Prostate gland (tissue), 2 donors: ENCODE data around the gene MLYCD.

Experiments
- CTCF ChIP-seq, 4 experiments: fragments of 200-600 bp in 2 of 4; fragments of 450-650 bp in 2 of 4; sonication (generic) in 2 of 4; IDR thresholded peaks; 1 replicate in 3 of 4; 2 replicates in 1 of 4; pipeline ENCODE4 v1.5.1; 2016 to 2019; ENCODE audit warnings: antibody characterized with exemption in 4 of 4, mild to moderate bottlenecking in 2 of 4, moderate library complexity in 2 of 4
- POLR2A ChIP-seq: fragments of 450-650 bp; IDR thresholded peaks from one replicate; pipeline ENCODE4 v1.6.1; 2016; ENCODE audit warnings: antibody characterized with exemption, mild to moderate bottlenecking

DNA sequence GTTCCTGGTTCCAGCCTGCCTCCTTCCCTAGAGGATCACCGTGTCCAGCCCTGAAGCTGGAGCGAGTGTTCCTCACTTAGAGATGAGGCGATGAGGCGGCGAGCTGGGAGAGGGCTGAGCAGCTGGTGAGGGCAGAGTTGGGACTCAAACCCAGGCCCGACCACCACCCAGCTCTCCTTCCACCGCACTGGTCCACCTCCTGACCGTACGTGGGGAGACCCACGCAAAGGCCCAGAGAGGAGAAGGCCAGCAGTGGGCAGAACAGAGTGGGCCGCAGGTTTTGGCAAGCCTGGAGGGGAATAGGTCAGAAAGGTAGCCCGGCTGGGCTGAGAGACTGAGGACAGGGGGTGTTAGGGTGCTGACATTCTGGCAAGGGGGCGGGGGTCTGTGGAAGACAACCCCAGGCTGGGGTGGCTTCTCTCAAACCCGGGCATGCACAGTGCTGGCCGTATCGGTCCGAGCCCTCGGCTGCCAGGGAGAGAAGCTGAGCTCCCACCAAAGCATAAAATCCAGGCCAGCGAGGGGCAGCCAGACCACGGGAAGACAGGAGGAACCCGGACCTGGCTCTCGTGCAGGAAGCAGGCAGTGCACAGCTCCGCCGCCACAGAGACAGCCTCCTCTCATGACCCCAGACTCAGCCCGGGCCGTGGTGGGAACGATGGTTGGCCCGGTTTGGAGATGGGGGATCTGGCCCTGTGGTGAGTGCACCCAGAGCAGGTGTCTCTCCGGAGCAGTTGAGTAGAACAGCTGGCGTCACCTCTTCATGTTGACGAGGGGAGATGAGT is 24.9 kb downstream of the MLYCD start:
- TF ChIP-seq CTCF (IDR thresholded peaks at IDR 0.05), result no peak
- no peak for TF ChIP-seq POLR2A
